Left ventricle myocardium superior (tissue), 1 donor: ENCODE data around the gene CEP95. TPM values are rescaled to one million over a fixed set of nuclear protein-coding genes. Genes with fewer than 3 reads are reported as not detected.
"Not testable (repeated sequence)": the region's sequence is repeated elsewhere in the genome, so short reads cannot be mapped to it uniquely, and the experiment has no call there.

Experiments
- ATAC-seq: fragments of 200-7000 bp; cut with Tn5 transposase; one replicate; pipeline ENCODE4 v1.9.1; 2020; ENCODE audit warnings: mild to moderate bottlenecking, moderate library complexity
- DNase-seq: peaks from one replicate; pipeline ENCODE4 v3.0.0-alpha.2; 2020
- intact Hi-C: fragments of 100-400 bp; cut with micrococcal nuclease; formaldehyde crosslinking; loops from one replicate; pipeline ENCODE4 v1.11.0; 2022
- long read RNA-seq: library from polyadenylated mRNA; unstranded; transcript quantifications from one replicate; pipeline ENCODE4 v2.0.0, GENCODE V29; 2021
- total RNA-seq: library from RNA; stranded (reverse); fragmentation: NEBNext Ultra II Directional; extraction: Animal tissue kit (Norgen Biotek cat#: 25700); gene quantifications from one replicate; pipeline ENCODE4 v1.2.1, GENCODE V29; 2021
- donor health status: DM: no; HTN: yes; CAD: no; lungs with severe emphysema.

Gene CEP95, protein sequence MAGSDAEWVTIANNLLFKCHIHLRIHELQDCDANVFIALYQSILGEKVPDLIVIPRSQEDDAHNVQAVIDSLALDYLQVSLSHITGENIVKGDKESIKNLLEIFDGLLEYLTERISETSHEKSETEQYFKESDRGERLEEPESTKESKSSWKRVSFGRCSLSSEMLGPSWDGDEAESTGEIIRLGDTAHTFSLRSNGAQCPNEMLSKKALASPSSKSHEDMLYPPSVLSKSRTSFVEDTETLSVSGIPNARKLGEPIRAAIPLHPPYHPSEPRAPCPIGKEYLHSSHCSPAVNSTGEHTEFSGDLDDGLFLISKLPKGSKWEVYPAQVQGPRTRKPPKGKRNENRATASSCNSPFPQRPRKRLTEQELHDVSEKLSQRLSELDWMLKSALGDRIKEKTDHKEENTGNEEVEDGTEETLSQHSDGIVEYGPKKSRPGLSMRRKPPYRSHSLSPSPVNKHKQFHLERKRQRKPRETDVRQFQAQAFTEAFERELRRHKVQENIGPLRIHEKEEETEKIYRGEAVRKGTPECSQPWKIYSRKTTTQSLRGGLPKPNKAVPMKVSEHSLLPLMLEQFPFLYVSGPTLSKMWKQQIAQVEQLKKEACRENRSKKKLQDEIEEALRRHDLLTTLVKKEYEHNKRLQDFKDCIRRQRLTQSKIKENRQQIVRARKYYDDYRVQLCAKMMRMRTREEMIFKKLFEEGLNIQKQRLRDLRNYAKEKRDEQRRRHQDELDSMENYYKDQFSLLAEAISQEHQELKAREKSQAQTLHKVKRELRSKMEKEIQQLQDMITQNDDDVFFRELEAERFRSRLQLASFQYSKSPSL
- total RNA-seq = 11.1 TPM
- long read RNA-seq, partial matches to known transcripts = 1 of 10 reads
- long read RNA-seq, other reads (novel, unspliced or antisense) = 8 of 10 reads

GRCh38 chr17:64506576-64507412, at the start of gene CEP95:
TSS of gene CEP95 (plus strand) at chr17:64506977. CDS start at chr17:64507098, 121 bp downstream.
- intact Hi-C loops = no loop called here
- peak; percentile 84 for ATAC-seq

DNA sequence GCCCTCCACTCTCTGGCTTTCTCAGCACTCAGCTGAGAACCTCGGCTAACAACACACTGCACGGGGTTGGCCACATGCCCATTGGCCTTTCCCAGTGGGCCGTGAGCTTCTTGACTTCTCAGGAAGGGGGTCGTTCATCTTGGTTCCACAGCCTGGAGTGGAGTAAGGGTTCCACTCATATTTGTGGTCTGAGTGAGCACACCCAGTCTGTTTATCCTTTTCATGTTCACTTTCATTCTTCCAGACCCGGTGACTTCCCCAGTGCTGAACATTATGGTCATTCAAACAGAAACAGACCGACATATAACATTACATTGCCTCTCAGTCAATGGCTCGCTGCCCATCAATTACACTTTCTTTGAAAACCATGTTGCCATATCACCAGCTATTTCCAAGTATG, 49.6 kb upstream of the CEP95 start:
- intact Hi-C loops = no loop called here
- DNase-seq (no peak), ATAC-seq (no peak)

More at GRCh38 chr17:64506576-64507412, at the start of gene CEP95:
- peak; percentile 95 for DNase-seq

DNA sequence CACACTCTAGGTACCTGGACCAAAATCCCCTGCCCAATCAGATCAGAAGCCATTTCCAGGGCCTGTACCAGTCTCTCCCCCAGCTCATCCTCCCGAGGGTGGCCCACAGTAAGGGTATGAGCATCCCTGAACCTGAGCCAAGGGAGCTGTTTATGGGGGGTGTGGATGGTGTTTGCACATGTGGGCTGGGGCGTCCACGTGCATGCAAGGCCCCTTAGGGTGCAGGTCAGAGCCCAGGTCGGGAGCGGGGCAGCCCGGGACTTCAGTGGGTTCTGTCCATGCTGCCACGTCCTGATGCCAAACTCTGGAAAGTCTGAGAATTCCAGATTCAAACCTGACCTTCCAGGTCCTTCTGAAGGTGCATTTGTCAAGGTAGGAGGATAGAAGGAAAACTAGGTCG, 48.0 kb upstream of the CEP95 start:
- DNase-seq (no peak), ATAC-seq (no peak)
- intact Hi-C loops = no loop called here

DNA sequence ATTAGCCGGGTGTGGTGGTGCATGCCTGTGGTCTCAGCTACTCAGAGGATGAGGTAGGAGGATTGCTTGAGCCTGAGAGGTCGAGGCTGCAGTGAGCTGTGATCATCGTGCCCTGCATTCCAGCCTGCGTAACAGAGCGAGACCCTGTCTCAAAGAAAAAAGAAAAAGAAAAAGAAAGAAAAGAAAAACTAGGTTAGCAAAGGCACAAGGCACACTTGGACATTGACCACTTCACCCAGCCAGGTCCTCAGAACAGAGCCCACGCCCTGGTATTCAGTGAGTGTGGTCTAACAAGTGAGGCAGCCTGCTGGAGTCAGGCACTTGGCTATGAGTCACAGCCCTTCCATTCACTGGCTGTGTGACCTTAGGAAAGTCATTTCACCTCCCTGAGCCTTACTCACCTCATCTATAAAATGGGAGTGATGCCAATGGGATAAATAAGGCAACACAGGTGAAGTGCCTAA, 47.5 kb upstream of the CEP95 start:
- ATAC-seq = no peak
- no peak for DNase-seq
- intact Hi-C loops = no loop called here

GRCh38 chr17:64459818-64460217, 47.0 kb upstream of the CEP95 start:
- intact Hi-C loops, DNase-seq, ATAC-seq: not testable (repeated sequence)

GRCh38 chr17:64460955-64461354, 45.8 kb upstream of the CEP95 start:
- peak; percentile 47 for DNase-seq
- intact Hi-C loops = no loop called here
- peak; percentile 62 for ATAC-seq

DNA sequence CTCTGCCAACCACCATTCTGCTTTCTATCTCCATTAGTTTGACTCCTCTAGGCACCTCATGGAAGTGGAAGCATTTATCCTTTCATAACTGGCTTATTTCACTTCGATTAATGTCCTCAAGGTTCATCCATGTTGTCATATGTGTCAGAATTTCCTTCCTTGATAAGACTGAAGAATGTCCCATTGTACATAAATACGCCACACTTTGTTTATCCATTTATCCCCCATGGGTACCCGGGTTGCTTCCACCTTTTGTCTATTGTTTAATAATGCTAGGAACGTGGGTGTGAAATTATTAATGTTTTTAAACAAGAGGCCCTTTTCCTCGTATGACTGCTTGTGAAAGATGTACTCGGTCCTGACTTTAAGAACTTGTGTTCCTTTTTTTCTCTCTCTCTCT, 45.0 kb upstream of the CEP95 start:
- intact Hi-C loops = no loop called here
- no peak for ATAC-seq

GRCh38 chr17:64466019-64466735, 40.6 kb upstream of the CEP95 start:
- ATAC-seq = no peak
- no peak for DNase-seq
- intact Hi-C loops = no loop called here

More for the DNA sequence above, 45.0 kb upstream of the CEP95 start:
- no peak for DNase-seq

GRCh38 chr17:64466834-64467233, 39.9 kb upstream of the CEP95 start:
- ATAC-seq, DNase-seq, intact Hi-C loops: not testable (repeated sequence)

GRCh38 chr17:64470625-64471024, 36.2 kb upstream of the CEP95 start:
- intact Hi-C loops = no loop called here
- ATAC-seq = no peak
- DNase-seq = no peak

GRCh38 chr17:64471440-64471839, 35.3 kb upstream of the CEP95 start:
- intact Hi-C loops = no loop called here
- no peak for ATAC-seq
- no peak for DNase-seq

DNA sequence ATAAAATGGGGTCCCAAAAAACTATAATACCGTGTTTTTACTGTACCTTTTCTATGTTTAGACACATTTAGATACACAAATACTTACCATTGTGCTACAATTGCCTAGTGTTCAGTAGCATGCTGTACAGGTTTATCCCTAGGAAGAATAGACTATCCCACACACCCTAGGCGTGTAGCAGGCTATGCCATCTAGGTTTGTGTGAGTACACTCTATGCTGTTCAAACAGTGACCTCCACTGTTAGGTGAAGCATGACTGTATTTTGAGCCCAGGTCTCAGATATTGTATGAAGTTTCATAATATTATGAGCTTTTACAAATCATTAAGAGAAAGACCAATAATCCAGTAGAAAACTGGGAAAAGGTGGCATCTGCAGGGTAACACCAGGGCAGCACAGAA, 34.2 kb upstream of the CEP95 start:
- intact Hi-C loops = no loop called here

GRCh38 chr17:64477849-64478248, 28.9 kb upstream of the CEP95 start:
- DNase-seq = no peak
- ATAC-seq = no peak
- intact Hi-C loops = no loop called here

More for the DNA sequence above, 34.2 kb upstream of the CEP95 start:
- ATAC-seq = no peak
- DNase-seq = no peak

- ATAC-seq = no peak
- intact Hi-C loops = loop anchor here (10.0 kb wide), 1 partner anchor 46 kb away; no protein-coding TSS in a partner anchor
- no peak for DNase-seq
Measured at GRCh38 chr17:64480951-64481350, 25.8 kb upstream of the CEP95 start.

DNA sequence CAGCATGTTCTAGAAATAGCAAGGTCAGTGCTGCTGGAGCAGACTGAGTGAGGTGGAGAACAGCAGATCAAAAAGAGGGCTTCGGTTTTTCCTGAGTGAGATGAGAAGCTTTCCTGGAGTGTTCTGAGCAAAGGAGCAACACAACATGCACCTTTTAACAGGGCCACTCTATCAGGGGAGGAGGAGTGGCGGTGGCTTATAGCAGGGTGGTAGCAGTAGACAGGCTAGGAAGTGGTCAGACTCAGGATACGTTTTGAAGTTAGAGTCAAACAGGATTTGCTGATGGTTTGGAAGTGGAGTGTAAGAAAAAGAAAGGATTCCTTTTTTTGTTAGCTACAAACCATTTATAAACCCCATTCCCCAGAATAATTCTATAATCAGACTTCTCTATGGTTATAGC, 22.4 kb upstream of the CEP95 start:
- DNase-seq (no peak), ATAC-seq (no peak)
- intact Hi-C loops = loop anchor here (10.0 kb wide), 1 partner anchor 50 kb away; no protein-coding TSS in a partner anchor

- ATAC-seq = no peak
- intact Hi-C loops = loop anchor here (10.0 kb wide), 1 partner anchor 54 kb away; no protein-coding TSS in a partner anchor
- no peak for DNase-seq
Measured at GRCh38 chr17:64488301-64488700, 18.5 kb upstream of the CEP95 start.

GRCh38 chr17:64491034-64491860, 15.5 kb upstream of the CEP95 start:
- peak; percentile 36 for DNase-seq
- intact Hi-C loops = no loop called here
- ATAC-seq = peak; percentile 46
